Bronchial epithelial cell (primary cell): ENCODE results near the gene CAMTA1. TPM values are rescaled to one million over a fixed set of nuclear protein-coding genes. Genes with fewer than 3 reads are reported as not detected.

Experiments
- DNase-seq: peaks from one replicate; pipeline ENCODE4 v3.0.0-alpha.2; 2010; ENCODE audit warnings: low read depth
- FAIRE-seq: peaks from 2 replicates; lab custom pipeline; 2011; peaks lifted over from hg19 to GRCh38; lab: Jason Lieb, UNC
- H3K27me3 ChIP-seq: 2 replicates; pipeline ENCODE4 v1.5.1; 2011; ENCODE audit warnings: low read length; ENCODE audit not compliant: control insufficient read depth, insufficient read depth
- H3K36me3 ChIP-seq: 2 replicates; pipeline ENCODE4 v1.5.1; 2011; ENCODE audit warnings: low read length; ENCODE audit not compliant: control insufficient read depth, insufficient read depth
- H3K4me3 ChIP-seq: 2 replicates; pipeline ENCODE4 v1.5.1; 2011; ENCODE audit warnings: mild to moderate bottlenecking, low read depth, low read length, control low read depth
- CTCF ChIP-seq: IDR thresholded peaks from 2 replicates; pipeline ENCODE4 v1.5.1; 2011; ENCODE audit warnings: mild to moderate bottlenecking, moderate library complexity, low read length, control low read depth, inconsistent platforms; ENCODE audit not compliant: insufficient read depth, severe bottlenecking
- total RNA-seq: library from RNA; depleted of rRNA; stranded (reverse); fragments of >200 nt; gene quantifications from 2 replicates; pipeline ENCODE4 v1.2.1, GENCODE V29; 2014

Gene CAMTA1
- total RNA-seq, 1 donor from 2014 or later = 68.2 TPM

- H3K4me3 ChIP-seq = no peak overlapping the region
- TF ChIP-seq CTCF = no peak
- H3K36me3 ChIP-seq = no peaks in the 10 kb centered on the region
- DNase-seq (no peak), FAIRE-seq (no peak)
- peaks cover 2% of the 10 kb centered on the region for H3K27me3 ChIP-seq
Observed at GRCh38 chr1:7584157-7584556, 798.9 kb downstream of the CAMTA1 start.

- no peak for TF ChIP-seq CTCF
- peaks cover 2% of the 10 kb centered on the region for H3K27me3 ChIP-seq
- H3K36me3 ChIP-seq = no peaks in the 10 kb centered on the region
- FAIRE-seq (no peak), DNase-seq (no peak)
- H3K4me3 ChIP-seq = no peak overlapping the region
Observed at GRCh38 chr1:7584643-7585042, 799.4 kb downstream of the CAMTA1 start.

GRCh38 chr1:7585216-7585907 lies 800.1 kb downstream of the CAMTA1 start:
- no peak for TF ChIP-seq CTCF
- H3K27me3 ChIP-seq = peaks cover 2% of the 10 kb centered on the region
- no peak for DNase-seq
- no peak overlapping the region for H3K4me3 ChIP-seq
- no peak for FAIRE-seq
- H3K36me3 ChIP-seq = no peaks in the 10 kb centered on the region

- FAIRE-seq = no peak
- DNase-seq = no peak
- H3K27me3 ChIP-seq = peaks cover 2% of the 10 kb centered on the region
- no peak for TF ChIP-seq CTCF
- no peak overlapping the region for H3K4me3 ChIP-seq
- no peaks in the 10 kb centered on the region for H3K36me3 ChIP-seq
Observed at GRCh38 chr1:7586031-7586941, 801.0 kb downstream of the CAMTA1 start.

- DNase-seq (no peak), FAIRE-seq (no peak)
- no peak for TF ChIP-seq CTCF
- no peaks in the 10 kb centered on the region for H3K36me3 ChIP-seq
- peaks cover 2% of the 10 kb centered on the region for H3K27me3 ChIP-seq
- H3K4me3 ChIP-seq = no peak overlapping the region
Observed at GRCh38 chr1:7587108-7587772, 802.0 kb downstream of the CAMTA1 start.
